ENCODE data around the gene ZNF276. TPM values are rescaled to one million over a fixed set of nuclear protein-coding genes. Genes with fewer than 3 reads are reported as not detected.

ZNF276 gene
- total and polyA plus RNA-seq, 2 of the 8 experiments (the other 6 are each of a cell fraction or from before 2014, with no cell fraction given): 6.4 to 9.3 TPM

- TF ChIP-seq JUN (IDR thresholded peaks at IDR 0.05; ENCODE audit: low read depth, low read length) (no peak), EGR1 (IDR thresholded peaks at IDR 0.05; ENCODE audit: borderline replicate concordance, low read depth, low read length) (peak; percentile 68; the same call in 1 of the 2 replicates), HDAC2 (IDR thresholded peaks at IDR 0.05; ENCODE audit: borderline replicate concordance in 1 of 2, low read depth in 2 of 2, low read length in 2 of 2) (peak in 1 of 2 experiments; percentile 36; a peak in 1 of 4 replicates), CTCF (IDR thresholded peaks at IDR 0.05; ENCODE audit: control extremely low read depth in 1 of 3, insufficient read depth in 1 of 3, low read depth in 1 of 3, low read length in 3 of 3) (peak; percentile 12 to 39 (median 22)), SP4 (IDR thresholded peaks at IDR 0.05; ENCODE audit: low read length) (no peak; the same call in 1 of the 2 replicates), SP1 (IDR thresholded peaks at IDR 0.05; ENCODE audit: low read depth, low read length) (peak; percentile 53; the same call in 1 of the 2 replicates), KDM1A (IDR thresholded peaks at IDR 0.05; ENCODE audit: borderline replicate concordance, low read length) (no peak), SIX5 (IDR thresholded peaks at IDR 0.05; ENCODE audit: low read depth, low read length) (no peak), POLR2AphosphoS5 (IDR thresholded peaks at IDR 0.05; ENCODE audit: low read depth, low read length) (peak; percentile 43), ATF2 (IDR thresholded peaks at IDR 0.05; ENCODE audit: low read length) (no peak), TAF1 (IDR thresholded peaks at IDR 0.05; ENCODE audit: low read depth, low read length) (peak; percentile 84; the same call in 1 of the 2 replicates), TBP (IDR thresholded peaks at IDR 0.05; ENCODE audit: low read depth, low read length) (peak; percentile 64), POU5F1 (IDR thresholded peaks at IDR 0.05; ENCODE audit: low read depth, low read length) (no peak), CBX5 (IDR thresholded peaks at IDR 0.05; ENCODE audit: low read depth, low read length) (no peak), SP2 (IDR thresholded peaks at IDR 0.05; ENCODE audit: low read length) (no peak), MAX (IDR thresholded peaks at IDR 0.05) (peak; percentile 67), CHD2 (IDR thresholded peaks at IDR 0.05; ENCODE audit: low read length) (no peak), PHF8 (conservative IDR thresholded peaks at IDR 0.05; ENCODE audit: low read depth, low read length) (peak; percentile 69), TAF7 (optimal IDR thresholded peaks at IDR 0.05; ENCODE audit: borderline replicate concordance, low read depth, low read length) (peak; percentile 18)
These were observed 19.6 kb upstream of the ZNF276 start, which contains the start of gene SPATA2L (continued) for GRCh38 chr16:89701425-89702406.

All from H1 (cell line).